ENCODE measurements around the gene CISD3. TPM values are rescaled to one million over a fixed set of nuclear protein-coding genes. Genes with fewer than 3 reads are reported as not detected.

The CISD3 gene
- total and polyA plus RNA-seq, 2 of the 8 experiments (the other 6 are each of a cell fraction or from before 2014, with no cell fraction given) = 9.4 to 11.1 TPM

GRCh38 chr17:38761612-38762011 is 31.5 kb downstream of the CISD3 start (continued):
- no peak for TF ChIP-seq KDM1A (IDR thresholded peaks at IDR 0.05; ENCODE audit: borderline replicate concordance, low read length)

Measured in H1 (cell line).